WTC11 (cell line): Measurements from ENCODE around the gene LPP.

Source experiments
- ELF4 ChIP-seq: sonication (generic); formaldehyde crosslinking; IDR thresholded peaks from 2 replicates; pipeline ENCODE4 v1.8.1; 2022; ENCODE audit warnings: low read depth, mild to moderate bottlenecking, moderate library complexity, missing genetic modification reagents
- ESRRA ChIP-seq: sonication (generic); formaldehyde crosslinking; IDR thresholded peaks from 2 replicates; pipeline ENCODE4 v1.8.1; 2022; ENCODE audit warnings: mild to moderate bottlenecking, missing genetic modification reagents, borderline replicate concordance
- JAZF1 ChIP-seq: fragments of 250-450 bp; sonication (Bioruptor Pico); IDR thresholded peaks from 2 replicates; pipeline ENCODE4 v1.9.0; 2021; ENCODE audit warnings: moderate library complexity, mild to moderate bottlenecking, inconsistent platforms
- RELA ChIP-seq: sonication (generic); formaldehyde crosslinking; IDR thresholded peaks from 2 replicates; pipeline ENCODE4 v1.8.1; 2022; ENCODE audit warnings: missing genetic modification reagents, mild to moderate bottlenecking, borderline replicate concordance
- TEAD4 ChIP-seq: sonication (generic); formaldehyde crosslinking; IDR thresholded peaks from 2 replicates; pipeline ENCODE4 v1.8.0; 2022; ENCODE audit warnings: mild to moderate bottlenecking, missing genetic modification reagents
- ZBTB21 ChIP-seq: sonication (generic); formaldehyde crosslinking; IDR thresholded peaks from 2 replicates; pipeline ENCODE4 v1.8.1; 2023; ENCODE audit warnings: mild to moderate bottlenecking, missing genetic modification reagents, borderline replicate concordance
- ZNF219 ChIP-seq: sonication (generic); formaldehyde crosslinking; IDR thresholded peaks from 2 replicates; pipeline ENCODE4 v1.8.0; 2023; ENCODE audit warnings: missing genetic modification reagents, mild to moderate bottlenecking, borderline replicate concordance
- ZNF396 ChIP-seq: fragments of 250-450 bp; sonication (Bioruptor Pico); IDR thresholded peaks from 2 replicates; pipeline ENCODE4 v1.8.0; 2021; ENCODE audit warnings: mild to moderate bottlenecking, moderate library complexity, borderline replicate concordance
- TF ChIP-seq, protein P1 (sequence below): fragments of 200-600 bp; IDR thresholded peaks from 2 replicates; pipeline ENCODE4 v1.8.0; 2022; ENCODE audit warnings: antibody characterized with exemption
- TF ChIP-seq, protein P2 (sequence below): sonication (generic); formaldehyde crosslinking; IDR thresholded peaks from 2 replicates; pipeline ENCODE4 v1.8.0; 2022; ENCODE audit warnings: mild to moderate bottlenecking, missing genetic modification reagents
- TF ChIP-seq, protein P3 (sequence below): sonication (generic); formaldehyde crosslinking; IDR thresholded peaks from 2 replicates; pipeline ENCODE4 v1.8.1; 2023; ENCODE audit warnings: mild to moderate bottlenecking, missing genetic modification reagents, moderate library complexity

DNA sequence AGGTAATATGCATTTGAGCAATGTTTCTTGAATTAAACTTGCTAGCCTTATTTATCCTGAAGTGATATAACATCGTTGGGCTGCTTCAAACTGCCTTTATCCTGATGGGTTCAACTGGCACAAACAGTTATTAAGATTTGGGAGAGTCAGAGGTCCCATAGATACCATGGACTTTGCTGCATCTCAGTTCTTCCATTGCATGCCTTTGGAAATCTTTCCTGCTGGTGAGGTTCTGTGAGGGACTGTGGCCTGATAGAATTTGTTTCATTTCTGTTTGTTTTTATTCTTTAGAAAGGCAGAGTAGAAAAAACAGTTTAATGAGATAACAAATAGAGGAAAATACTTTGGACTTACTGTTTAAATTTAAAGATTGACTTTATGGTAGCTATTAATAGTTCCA is 508.3 kb downstream of the LPP start:
- TF ChIP-seq, protein P1, sequence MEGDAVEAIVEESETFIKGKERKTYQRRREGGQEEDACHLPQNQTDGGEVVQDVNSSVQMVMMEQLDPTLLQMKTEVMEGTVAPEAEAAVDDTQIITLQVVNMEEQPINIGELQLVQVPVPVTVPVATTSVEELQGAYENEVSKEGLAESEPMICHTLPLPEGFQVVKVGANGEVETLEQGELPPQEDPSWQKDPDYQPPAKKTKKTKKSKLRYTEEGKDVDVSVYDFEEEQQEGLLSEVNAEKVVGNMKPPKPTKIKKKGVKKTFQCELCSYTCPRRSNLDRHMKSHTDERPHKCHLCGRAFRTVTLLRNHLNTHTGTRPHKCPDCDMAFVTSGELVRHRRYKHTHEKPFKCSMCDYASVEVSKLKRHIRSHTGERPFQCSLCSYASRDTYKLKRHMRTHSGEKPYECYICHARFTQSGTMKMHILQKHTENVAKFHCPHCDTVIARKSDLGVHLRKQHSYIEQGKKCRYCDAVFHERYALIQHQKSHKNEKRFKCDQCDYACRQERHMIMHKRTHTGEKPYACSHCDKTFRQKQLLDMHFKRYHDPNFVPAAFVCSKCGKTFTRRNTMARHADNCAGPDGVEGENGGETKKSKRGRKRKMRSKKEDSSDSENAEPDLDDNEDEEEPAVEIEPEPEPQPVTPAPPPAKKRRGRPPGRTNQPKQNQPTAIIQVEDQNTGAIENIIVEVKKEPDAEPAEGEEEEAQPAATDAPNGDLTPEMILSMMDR, result no peak
- TF ChIP-seq, protein P2, sequence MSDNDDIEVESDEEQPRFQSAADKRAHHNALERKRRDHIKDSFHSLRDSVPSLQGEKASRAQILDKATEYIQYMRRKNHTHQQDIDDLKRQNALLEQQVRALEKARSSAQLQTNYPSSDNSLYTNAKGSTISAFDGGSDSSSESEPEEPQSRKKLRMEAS (CRISPR knock-in tag), result no peak
- TF ChIP-seq JAZF1 (CRISPR knock-in tag) (no peak), ZNF396 (CRISPR knock-in tag) (no peak), ELF4 (CRISPR knock-in tag) (no peak), TEAD4 (no peak), ESRRA (CRISPR knock-in tag) (no peak), RELA (CRISPR knock-in tag) (no peak), ZNF219 (CRISPR knock-in tag) (no peak), ZBTB21 (CRISPR knock-in tag) (no peak)
- TF ChIP-seq, protein P3, sequence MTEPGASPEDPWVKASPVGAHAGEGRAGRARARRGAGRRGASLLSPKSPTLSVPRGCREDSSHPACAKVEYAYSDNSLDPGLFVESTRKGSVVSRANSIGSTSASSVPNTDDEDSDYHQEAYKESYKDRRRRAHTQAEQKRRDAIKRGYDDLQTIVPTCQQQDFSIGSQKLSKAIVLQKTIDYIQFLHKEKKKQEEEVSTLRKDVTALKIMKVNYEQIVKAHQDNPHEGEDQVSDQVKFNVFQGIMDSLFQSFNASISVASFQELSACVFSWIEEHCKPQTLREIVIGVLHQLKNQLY (CRISPR knock-in tag), result no peak
